HG03108 (cell line): Measurements from ENCODE around the gene PSMB3.

Source experiments
- ATAC-seq: cut with Tn5 transposase; IDR thresholded peaks from one replicate; pipeline ENCODE4 v1.9.1; 2021; ENCODE audit warnings: moderate library complexity; ENCODE audit not compliant: unreplicated experiment

The PSMB3 gene

DNA sequence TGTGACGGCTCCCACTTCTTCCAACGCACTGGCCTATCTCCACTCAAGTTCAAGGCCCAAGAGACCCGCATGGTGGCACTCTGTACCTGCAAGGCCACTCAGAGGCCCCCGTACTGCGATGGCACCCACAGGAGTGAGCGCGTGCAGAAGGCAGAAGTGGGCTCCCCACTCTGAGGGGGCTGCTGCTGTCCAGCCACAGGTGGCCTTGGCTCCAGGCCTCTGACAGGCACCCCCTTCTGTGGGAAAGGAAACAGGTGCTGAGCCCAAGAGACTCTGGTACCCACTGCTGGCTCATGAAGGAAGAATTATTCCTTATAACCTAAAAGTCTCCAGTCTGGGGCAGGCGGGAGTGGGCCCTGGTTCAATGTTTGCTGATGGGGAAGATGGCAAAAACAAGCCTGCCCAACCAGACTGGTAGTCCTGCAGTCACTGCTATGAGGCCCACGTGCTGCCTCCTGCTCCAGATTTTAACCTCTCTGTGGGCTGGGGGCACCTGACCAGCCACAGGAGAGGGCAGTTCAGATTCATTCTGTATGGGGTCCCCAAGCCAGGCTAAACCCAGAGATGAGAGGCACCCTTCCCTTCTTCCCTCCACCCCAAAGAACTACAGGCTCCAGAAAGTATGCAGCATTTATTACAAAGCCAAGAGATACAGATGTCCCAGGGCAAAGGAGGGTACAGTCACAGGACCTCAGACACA, 19.1 kb upstream of the PSMB3 start:
- no peak for ATAC-seq

DNA sequence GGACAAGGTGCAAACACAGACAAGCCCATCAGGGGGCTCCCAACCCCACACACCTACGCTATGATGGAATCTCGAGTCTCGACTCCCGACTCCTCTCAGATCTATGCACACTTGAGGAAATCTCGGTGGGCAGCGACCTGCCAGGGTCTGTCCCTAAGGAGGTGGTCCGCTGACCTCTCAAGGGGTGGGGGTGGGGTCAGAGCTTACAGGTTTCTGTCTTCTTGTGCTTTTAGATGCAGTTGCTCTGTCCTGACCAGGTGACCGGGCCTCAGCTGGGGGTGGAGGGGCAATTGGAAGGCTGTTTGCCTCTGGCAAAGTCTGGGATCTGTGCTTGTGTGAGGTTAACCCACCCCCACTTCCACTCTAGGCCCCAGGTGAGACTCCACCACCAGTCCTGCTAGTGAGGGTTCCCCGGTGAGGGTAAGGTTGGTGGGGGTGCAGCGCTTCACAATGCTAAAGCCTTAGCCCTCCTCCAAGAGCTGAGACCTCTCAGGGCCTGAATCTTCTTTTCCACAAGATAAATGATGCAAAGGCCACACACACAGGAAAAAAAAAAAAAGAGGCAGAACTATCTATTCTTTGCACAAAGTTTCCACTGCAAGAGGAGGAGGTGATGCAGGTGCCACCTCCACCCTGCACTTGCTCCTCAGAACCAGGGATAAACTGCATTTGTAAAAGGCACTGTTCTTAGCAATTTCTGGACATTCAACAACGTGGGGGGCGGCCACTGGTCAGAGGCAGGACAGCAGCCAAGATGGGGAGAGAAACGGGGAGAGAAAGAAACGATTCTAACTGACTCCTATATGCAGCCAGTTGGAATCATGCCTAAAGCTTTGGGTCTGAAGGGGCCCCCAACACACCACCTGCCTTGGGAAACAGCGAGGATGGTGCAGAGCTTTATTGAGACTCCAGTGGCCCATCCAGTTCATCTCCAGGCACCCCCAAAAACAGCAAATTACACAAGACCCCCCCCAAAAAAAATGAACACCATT, 18.3 kb upstream of the PSMB3 start:
- ATAC-seq, result no peak

DNA sequence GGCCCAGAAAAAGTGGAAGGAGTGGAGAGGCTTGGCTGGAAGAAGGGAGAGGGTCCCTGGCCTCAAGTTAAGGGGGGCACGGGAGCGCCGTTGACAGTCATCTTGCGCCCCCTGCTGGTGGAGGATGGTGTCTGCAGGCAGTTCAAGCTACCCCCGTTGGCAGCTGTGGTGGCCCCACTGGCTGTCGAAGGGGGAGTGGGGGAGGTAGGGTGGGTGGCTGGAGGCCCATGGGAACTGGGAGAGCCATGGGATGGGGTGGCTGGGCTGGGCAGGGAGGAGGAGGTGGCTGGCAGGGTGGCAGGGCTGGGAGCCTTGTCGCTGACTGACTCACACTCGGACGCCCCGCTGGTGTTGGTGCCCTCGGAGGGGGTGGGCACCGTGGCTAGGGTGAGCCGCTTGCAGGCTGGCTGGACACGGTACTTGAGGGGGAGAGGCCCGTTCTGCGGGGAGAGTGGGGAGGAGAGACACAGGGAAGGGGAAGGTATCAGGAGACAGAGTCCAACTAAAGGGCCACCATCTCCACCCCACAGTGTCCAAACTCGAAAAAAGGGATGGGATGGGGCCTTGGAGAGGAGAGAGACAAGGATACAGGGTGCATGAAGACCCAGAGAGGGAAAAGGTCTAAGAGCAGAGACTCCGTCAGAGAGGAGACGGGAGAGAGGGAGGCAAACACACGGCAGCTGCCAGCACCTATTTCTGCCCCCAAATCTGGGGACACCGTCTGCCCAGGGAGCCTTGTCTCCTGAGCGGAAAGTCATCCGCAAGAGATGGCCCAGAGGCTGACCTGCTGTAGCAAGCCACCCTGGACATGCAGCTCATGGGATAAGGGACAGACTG, 17.2 kb upstream of the PSMB3 start:
- no peak for ATAC-seq

DNA sequence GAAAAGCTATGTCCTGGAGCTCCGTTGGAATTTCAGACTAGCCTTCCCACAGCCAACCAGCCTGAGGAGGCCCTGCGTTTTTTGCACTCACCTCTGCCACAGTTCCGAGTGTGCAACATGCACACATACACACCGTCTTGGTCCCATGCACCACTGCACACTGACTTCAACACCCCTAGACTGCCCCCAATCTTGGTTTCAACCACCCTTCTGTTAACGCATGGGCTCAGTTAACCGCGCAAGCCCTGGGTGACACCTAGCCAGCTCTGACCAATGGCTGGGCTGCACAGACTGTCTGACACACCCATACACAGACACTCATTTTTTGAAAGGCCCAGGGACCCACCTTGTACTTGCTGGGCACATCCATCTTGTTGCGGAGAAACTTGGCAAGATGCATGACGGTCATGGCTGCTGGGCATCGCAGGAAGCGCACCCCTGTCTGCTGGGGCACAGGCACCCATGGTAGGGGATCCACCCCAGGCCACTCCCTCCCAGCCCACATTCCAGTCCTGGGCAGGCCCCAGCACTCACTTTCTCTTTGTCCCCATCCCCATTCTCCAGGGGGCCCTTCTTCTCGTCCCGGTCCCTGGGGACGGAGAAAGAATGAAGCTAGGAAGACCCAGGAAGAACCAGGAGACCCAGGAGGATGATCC, 14.4 kb upstream of the PSMB3 start:
- ATAC-seq, result no peak

DNA sequence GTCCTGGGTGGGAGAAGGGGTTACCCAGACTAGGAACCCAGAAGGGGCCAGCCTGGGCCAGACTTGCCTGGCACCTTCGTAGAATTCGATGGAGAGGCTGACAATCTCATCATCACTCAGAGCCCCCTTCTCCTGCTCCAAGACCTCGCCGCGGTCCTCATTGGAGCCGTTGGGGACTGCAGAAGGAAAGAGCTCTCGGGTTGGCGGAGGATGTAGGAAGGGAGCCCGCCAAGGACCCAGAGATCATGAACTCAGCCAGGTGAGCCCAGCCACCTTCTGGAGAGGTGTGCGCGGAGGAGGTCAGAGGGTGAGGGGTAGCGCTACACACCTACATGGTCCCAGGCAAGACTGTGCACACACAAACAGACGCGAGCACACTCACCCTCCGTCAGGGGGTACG, 13.9 kb upstream of the PSMB3 start:
- no peak for ATAC-seq

DNA sequence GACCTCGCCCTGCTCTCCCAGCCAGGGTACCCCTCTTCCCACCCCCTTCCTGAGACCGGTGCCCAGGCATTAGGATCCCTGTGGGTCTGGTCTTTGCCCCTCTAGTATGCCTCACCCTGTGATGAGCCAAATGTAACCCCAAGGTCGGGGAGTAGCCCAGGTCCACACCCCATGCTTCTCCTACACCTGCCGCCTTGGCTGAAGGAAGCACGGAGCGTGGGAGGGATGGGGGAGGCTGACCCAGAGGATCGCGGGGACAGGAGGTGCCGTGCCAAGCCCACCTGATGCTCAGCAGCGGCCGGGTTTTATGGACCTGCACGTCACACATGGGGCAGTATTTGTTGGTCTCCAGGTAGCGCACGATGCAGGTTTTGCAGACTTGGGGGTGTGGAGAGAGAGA, 13.2 kb upstream of the PSMB3 start:
- ATAC-seq, result no peak

DNA sequence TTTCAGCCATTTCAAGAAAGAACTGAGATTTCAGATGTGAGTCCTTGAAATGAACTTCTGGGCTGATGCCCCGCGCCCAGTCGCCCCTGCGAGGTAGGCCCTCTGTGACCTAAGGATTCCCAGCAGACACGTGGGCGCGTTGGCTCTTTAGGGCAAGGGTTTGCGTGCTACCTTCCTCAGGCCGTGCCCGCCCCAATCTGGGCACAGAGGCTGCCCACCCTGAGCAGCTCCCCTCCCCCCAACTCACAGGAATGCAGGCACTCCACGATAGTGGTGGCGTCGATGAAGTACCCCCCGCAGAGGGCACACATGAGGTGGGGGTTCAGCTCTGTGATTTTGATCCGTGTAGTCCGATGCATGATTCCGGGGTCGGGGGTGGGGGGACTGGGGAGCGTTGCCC, 12.5 kb upstream of the PSMB3 start:
- ATAC-seq, result no peak

DNA sequence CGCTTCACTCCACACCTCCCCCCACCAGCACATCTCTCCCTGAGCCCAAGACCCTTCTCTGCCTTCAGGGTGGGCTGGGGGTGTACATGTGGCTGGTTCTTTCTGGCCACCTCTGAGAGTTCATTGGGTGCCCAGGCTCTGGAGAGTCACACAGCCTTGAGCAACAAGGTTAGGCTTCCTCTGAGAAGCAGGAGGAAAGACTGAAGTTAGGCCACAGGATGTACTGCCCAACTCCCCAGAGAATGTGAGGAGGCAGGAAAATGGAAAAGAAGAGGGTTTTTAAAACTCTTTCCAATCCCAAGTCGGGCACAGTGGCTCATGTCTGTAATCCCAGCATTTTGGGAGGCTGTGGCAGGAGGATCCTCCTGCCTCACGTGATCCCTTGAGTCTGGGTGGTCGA, 11.7 kb upstream of the PSMB3 start:
- ATAC-seq, result no peak

DNA sequence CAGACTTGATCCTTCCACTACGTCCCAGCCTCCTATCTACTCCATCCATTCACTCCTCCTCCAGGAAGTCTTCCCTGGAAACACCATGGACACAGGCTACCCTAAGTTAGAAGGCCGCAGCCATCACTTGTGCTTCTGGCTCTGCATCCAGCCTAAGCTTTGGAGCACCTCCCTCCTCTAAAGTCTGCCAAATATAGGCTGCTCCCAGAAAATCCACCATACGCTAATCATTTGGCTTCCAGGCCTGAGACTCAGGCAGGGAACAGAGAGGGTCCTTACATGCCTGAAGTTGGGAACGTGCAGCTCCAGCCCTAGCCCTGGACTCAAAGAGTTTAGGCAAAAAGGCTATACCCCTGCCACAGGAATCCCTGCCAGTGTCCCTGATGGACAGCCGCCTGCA, 11.1 kb upstream of the PSMB3 start:
- ATAC-seq, result no peak

DNA sequence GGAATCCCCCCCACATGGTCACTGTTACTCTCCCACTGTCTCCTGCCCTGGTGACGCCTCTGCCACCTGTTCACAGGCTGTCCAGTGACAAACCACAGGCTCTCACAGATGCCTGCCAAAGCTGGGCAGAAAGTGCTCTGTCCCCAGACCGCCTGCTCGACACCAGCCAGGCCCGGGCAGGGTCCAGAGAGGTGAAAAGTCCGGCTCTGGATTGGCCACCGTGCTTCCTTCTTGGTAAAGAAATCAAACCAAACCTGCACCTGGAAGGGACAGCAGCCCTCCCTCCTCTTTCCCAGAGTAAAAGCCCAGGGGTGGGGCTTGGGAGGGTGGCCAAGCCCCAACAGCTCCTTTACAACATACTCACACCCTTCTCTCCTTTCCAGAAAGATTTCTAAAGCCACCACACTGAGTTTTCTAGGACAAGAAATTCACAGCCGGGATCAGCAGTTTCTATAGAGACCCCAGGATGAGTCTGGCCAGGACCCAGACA, 10.6 kb upstream of the PSMB3 start:
- no peak for ATAC-seq

DNA sequence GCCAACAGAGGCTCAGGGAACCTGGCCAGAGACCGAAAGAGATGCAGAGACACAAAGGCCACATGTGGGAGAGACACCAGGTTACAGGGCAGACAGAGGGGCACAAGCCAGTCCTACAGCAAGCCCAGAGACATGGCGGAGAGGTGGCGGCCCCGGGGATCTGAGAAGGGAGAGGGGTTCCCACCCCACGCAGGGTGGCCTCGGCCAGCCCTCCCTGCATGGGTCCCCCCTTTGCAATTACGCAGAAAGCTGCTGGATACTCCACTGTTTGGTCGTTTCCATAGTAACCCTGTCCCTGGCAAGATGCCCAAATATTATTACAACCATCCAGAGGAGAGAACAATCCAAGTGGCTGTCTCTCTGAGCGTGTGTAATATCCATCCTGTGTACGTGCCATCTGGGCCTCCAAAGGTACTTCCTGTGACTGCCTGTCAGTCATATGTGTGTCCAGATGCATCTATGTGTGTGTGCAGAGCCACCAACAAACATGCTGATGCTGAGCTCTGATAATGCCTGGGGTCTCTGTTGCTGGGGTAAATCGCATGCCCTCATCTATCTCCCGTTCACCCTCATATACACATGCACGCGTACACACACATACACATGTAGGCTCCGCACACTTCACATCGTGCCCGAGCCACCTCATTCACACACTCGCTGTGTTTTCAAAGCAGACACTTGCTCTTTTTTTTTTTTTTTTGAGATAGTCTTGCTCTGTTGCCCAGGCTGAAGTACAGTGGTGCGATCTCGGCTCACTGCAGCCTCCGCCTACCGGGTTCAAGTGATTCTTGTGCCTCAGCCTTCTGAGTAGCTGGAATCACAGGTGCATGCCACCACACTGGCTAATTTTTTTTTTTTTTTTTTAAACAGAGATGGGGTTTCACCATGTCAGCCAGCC, 9.9 kb upstream of the PSMB3 start:
- no peak for ATAC-seq

DNA sequence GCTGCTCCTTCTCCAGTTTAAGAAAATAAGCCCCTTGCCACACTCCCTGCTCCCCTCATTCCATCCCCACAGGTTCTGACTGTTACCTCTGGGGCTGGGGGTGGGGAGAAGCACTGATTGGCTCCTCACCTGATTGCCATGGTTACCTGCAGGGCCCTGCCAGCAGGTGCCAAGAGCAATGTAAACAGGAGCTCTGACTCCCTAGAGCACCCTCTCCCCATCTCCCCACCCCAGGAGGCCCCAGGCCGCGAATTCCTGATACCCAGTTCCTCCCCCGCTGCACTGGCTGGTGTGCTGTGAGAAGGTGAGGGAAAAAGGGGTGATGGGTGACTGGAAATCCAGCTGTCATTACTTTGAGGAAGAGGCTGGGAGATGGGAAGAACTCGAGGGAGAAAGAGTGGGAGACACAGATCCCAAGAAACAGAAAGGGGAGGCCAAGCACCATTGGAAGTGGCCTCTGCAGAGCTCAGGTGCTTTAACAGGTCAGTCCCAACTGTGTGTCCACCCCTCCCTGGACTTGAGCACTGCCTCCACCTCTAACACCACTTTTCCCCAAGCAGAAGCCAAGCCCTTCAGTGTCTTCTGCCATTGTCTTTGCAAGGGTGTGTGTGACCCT, 8.9 kb upstream of the PSMB3 start:
- ATAC-seq, result no peak

DNA sequence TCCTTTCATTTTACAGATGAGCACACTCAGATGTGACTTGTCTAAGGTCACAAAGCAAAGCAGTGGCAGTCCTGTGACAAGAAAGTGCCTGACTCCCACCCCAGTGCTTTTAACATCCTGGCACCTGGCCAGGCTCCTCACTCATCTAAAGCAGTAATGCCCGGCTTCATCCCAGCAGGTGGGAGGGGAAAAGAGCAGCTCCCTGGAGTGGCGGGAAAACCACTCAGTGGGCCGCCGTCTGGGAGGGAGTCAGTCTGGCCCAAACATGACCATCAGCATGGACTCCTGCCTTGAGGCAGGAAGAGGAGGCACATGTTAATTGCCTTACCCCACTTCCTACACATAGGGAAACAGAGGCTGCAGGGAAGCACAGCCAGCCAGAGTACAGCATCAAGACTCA, 7.0 kb upstream of the PSMB3 start:
- ATAC-seq, result no peak

DNA sequence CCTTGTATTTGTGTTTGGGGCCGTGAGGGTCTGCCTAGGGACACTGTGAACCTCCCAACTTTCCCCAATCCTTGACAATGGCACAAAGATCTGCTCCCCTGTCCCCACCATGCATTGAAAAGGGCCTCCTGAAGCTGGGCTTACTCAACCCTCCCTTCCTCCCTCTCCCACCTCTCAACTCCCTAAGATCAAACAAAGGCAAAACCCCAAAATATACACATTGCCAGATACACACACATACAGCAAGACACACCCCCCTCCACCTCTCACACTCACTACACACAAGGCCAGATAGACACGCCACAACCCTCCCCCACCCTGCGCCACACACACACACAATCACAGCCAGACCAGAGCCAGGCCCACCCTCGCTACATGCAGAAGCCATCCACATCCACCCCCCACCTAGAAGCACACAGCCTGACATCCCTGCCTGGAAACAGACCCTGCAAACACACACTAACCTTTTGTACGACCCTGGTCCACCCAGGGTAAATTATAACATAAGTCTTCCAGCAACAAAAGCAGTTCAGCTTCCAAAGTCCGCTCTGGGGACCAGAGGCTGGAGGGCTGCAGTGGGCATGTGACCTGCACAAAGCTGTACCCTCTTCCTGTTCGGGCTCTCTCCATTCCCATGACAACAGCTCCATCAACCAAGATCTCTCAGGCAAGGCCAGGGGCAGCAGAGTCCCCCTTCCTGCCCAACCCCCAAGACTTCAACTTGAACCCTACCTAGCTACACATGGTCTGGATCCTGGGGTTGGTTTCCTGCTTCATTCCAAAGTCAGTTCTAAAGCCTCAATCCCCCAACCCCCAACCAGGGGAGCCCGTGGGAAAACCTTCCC, 6.3 kb upstream of the PSMB3 start:
- ATAC-seq, result no peak

DNA sequence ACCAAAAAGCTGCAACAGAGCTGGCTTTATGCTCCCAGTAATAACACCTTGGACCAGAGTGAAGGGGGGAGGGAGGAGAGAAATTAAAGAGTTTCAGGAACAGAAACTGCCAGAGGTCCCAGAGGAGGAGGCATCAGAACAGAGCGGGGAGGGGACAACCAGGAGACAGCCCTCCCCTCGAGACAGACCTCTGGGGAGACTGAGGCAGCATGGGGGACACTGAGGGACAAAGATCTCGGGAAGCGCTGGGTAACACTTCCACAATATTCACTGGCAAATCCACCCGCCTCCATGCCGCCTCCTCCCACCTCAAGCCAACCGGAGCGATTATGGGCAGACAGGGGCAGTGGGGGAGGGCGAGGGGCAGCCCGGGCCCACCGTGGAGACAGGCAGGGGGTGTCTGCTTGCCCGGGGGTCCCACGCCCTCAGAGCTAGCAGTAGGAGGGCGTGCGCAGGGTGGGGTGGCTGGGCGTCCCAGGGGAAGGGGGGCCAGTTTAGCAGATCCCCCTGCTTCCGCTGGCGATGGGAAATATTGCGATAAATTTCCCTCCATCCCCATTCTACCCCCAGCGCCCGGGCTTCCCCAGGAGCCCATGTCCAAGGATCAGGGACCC, 5.6 kb upstream of the PSMB3 start:
- ATAC-seq, result no peak

DNA sequence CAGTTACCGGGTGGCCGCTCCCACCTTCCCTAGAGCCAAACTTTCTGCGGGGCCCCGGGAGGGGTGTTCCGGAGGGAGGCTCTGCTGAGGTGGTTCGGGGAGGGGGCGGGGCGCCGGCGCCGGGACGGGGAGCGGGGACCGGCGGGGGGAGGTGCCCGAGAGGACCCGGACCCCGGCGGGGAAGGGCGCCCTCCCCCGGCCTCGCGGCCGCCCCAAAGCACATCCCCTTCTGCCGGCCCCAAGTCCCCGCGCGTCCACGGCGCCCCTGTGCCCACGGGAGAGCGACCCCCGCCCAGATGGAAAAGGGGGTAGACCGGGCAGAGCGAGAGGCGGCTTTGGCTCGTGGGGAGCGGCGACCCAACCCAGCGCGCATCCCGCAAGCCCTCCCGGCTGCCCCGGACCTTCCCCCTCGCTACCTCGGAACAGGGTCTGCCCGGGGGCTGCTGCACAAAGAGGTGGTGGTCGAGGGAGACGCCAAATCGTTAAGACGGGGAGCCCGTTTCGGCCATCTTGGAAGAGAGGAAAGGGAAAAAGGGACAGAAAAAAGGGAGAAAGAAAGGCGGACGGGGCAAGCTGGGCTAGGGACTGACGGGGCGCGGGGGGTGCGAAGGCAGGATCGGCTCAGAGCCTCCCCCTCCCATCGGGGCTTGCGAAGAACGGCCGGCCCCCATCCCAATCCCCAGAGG, 4.9 kb upstream of the PSMB3 start:
- ATAC-seq, result no peak

DNA sequence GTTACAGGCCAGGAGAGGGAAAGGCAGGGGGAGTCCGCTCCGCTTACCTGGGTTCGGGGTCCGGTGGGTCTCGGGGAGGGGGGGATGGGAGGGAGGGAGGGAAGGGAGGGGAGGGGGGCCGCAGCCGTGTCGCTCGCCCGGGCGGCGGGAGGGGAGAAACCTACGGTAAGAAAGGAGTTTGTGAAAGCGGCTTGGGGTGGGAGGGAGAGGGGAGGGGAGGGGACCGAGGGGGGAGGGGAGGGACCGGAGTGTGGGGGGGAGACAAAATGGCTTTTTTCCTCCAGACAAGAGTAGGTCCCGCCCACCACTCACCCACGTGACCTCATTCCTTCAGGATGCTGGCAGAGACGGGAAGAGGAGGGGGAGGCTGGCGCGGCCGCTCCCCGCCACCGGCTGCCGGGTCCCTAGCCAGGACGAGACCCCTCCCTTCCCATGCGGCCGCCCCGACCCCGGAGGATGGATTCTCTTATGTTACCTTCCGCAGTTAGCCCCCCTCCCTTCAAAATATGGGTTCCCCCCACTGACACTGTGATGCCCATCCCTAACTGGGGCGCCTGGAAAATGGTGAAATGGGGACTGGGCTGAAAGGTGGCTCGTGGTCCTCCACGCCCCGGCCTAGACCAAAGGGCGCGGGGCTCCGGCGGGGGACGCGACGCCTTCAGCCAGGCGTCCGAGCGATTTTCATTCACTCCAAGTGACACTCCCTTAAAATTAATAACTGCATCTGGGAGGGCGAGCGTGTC, 4.2 kb upstream of the PSMB3 start, which contains the start of gene PCGF2:
Gene PCGF2, minus strand, starts transcription at position 188 of the 743 bp plus-strand sequence. CDS start 7,934 bp downstream, outside the sequence.
- ATAC-seq, result no peak
